ENCODE measurements around the gene HIVEP3. TPM values are rescaled to one million over a fixed set of nuclear protein-coding genes. Genes with fewer than 3 reads are reported as not detected.

The HIVEP3 gene
- total RNA-seq, 1 experiment from 2014 or later = 1.4 TPM

DNA sequence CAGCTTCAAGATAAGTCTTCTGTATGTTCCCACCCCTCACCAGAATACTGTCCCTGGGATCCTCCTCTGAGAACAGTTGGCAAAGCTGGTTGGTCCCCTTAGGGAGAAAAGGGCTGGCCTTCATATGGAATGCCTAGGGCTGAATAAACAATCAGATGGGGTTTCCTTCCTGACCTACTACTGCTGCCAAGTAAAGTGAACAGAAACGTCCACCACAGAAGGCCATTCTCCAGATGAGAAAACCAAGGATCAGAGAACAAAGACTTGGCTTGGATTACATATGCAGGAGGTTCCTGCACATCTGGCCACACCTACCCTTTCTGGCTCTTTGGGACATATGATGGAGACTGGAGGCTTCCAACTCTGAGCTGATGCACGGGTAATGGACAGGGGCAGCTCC is 194.5 kb downstream of the HIVEP3 start:
- no peaks in the 10 kb centered on the region for H3K79me1 ChIP-seq (ENCODE audit: insufficient read depth, low read depth, low read length, poor library complexity, severe bottlenecking)
- WGBS (ENCODE audit: extremely low coverage, insufficient read length, low lambda C conversion rate) = no CpG with 5 or more reads among the region's 2 CpGs
- no peak overlapping the region for H3K4me2 ChIP-seq (ENCODE audit: insufficient read depth, insufficient read length, low read length)
- no peaks in the 10 kb centered on the region for H3K27me3 ChIP-seq (ENCODE audit: insufficient read depth, low read length)
- H3K4me1 ChIP-seq (ENCODE audit: insufficient read depth, low read length) = no peaks in the 10 kb centered on the region
- no peak overlapping the region for H4K91ac ChIP-seq (ENCODE audit: insufficient read length, low read depth, low read length)
- Mint-ChIP-seq H3K36me3 (ENCODE audit: insufficient read depth in 1 of 3, low read depth in 3 of 3) (no peaks in the 10 kb centered on the region), H3K4me1 (peaks cover 5 to 9% of the 10 kb centered on the region in 2 experiments), H3K4me3 (no peak overlapping the region), H3K9me3 (no peaks in the 10 kb centered on the region), H3K27me3 (ENCODE audit: low read depth) (no peaks in the 10 kb centered on the region; the same call in none of the 2 replicates), H3K27ac (peak overlapping the region in 1 of 3 experiments; percentile 35; a peak in 1 of 7 replicates)
- no peak overlapping the region for H3K56ac ChIP-seq (ENCODE audit: insufficient read length, low read depth, low read length)
- H2BK20ac ChIP-seq (ENCODE audit: low read depth, low read length, poor library complexity, severe bottlenecking) = no peak overlapping the region
- no peaks in the 10 kb centered on the region for H3K9me3 ChIP-seq (ENCODE audit: control insufficient read depth, low read depth, low read length)
- H3K4ac ChIP-seq (ENCODE audit: low read depth, low read length) = no peak overlapping the region
- H2BK120ac ChIP-seq (ENCODE audit: low read depth, low read length, poor library complexity, severe bottlenecking) = no peak overlapping the region
- H3K27ac ChIP-seq (ENCODE audit: insufficient read length, low read depth, low read length) = no peak overlapping the region
- no peaks in the 10 kb centered on the region for H3K23me2 ChIP-seq (ENCODE audit: insufficient read length, low read depth, low read length, poor library complexity, severe bottlenecking)
- H2AFZ ChIP-seq (ENCODE audit: low read length) = no peak overlapping the region
- TF ChIP-seq, protein P1, sequence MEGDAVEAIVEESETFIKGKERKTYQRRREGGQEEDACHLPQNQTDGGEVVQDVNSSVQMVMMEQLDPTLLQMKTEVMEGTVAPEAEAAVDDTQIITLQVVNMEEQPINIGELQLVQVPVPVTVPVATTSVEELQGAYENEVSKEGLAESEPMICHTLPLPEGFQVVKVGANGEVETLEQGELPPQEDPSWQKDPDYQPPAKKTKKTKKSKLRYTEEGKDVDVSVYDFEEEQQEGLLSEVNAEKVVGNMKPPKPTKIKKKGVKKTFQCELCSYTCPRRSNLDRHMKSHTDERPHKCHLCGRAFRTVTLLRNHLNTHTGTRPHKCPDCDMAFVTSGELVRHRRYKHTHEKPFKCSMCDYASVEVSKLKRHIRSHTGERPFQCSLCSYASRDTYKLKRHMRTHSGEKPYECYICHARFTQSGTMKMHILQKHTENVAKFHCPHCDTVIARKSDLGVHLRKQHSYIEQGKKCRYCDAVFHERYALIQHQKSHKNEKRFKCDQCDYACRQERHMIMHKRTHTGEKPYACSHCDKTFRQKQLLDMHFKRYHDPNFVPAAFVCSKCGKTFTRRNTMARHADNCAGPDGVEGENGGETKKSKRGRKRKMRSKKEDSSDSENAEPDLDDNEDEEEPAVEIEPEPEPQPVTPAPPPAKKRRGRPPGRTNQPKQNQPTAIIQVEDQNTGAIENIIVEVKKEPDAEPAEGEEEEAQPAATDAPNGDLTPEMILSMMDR (conservative IDR thresholded peaks at IDR 0.05) = no peak
- H3K79me2 ChIP-seq (ENCODE audit: insufficient read depth, low read length) = no peaks in the 10 kb centered on the region
- no peak overlapping the region for H4K8ac ChIP-seq (replicated peaks; ENCODE audit: insufficient read length, low read depth, low read length)
- H3K9ac ChIP-seq (ENCODE audit: extremely low read depth, insufficient read length, low read length) = no peak overlapping the region
- H3K14ac ChIP-seq (ENCODE audit: insufficient read depth, low read length) = no peak overlapping the region
- no peak overlapping the region for H3K18ac ChIP-seq (ENCODE audit: insufficient read length, low read depth, low read length)
- no peak for DNase-seq
- no peak overlapping the region for H2BK15ac ChIP-seq (ENCODE audit: low read depth, low read length)
- H3T11ph ChIP-seq (ENCODE audit: low read length) = no peak overlapping the region
- no peak overlapping the region for H2BK12ac ChIP-seq (ENCODE audit: insufficient read length, low read depth, low read length)
- no peak overlapping the region for H3K23ac ChIP-seq (ENCODE audit: insufficient read length, low read depth, low read length)
- no peak overlapping the region for H2AK5ac ChIP-seq (ENCODE audit: insufficient read length, low read length)
- no peak overlapping the region for H4K5ac ChIP-seq (ENCODE audit: insufficient read length, low read depth, low read length)
- H2BK5ac ChIP-seq (ENCODE audit: insufficient read length, low read length) = no peak overlapping the region
- H4K20me1 ChIP-seq (ENCODE audit: control insufficient read depth, insufficient read depth, insufficient read length) = no peaks in the 10 kb centered on the region

Measured in H9 (cell line).